Endothelial cell of umbilical vein (primary cell): ENCODE data around the gene PLXNC1. TPM values are rescaled to one million over a fixed set of nuclear protein-coding genes. Genes with fewer than 3 reads are reported as not detected.

Experiments used
- BruUV-seq: library from RNA; stranded (reverse); fragments of 400-500 nt; replicated peaks from 2 replicates; lab custom pipeline; 2021; lab: Mats Ljungman, UMichigan
- CTCF ChIA-PET: fragments of 300-600, 350-600 bp; sonication (Branson Sonifier 250); formaldehyde crosslinking; loops from one replicate; lab custom pipeline; 2021; ENCODE audit warnings: antibody characterized with exemption, inconsistent platforms; lab: Charles Lee
- POLR2A ChIA-PET: fragments of 300-600, 350-600 bp; sonication (Branson Sonifier 250); formaldehyde crosslinking; loops from one replicate; lab custom pipeline; 2021; ENCODE audit warnings: antibody characterized with exemption, inconsistent platforms; lab: Charles Lee
- DNase-seq: peaks from one replicate; pipeline ENCODE4 v3.0.0-alpha.2; 2011; ENCODE audit warnings: low read depth, low spot score
- FAIRE-seq: peaks from 2 replicates; lab custom pipeline; 2011; peaks lifted over from hg19 to GRCh38; lab: Jason Lieb, UNC
- H2AFZ ChIP-seq: 2 replicates; pipeline ENCODE4 v1.6.0; 2012; ENCODE audit warnings: low read depth, low read length, control low read depth, inconsistent platforms
- H3K27ac ChIP-seq: 2 replicates; pipeline ENCODE4 v1.5.1; 2011; ENCODE audit warnings: low read depth, mild to moderate bottlenecking, control low read depth, low read length, moderate library complexity; ENCODE audit not compliant: insufficient read depth
- H3K27me3 ChIP-seq, 2 experiments: 2 replicates each; pipeline versions ENCODE4 v1.6.0 to v1.6.1; 2011; ENCODE audit warnings: low read length in 2 of 2, mixed read lengths in 1 of 2; ENCODE audit not compliant: control insufficient read depth in 2 of 2, insufficient read depth in 2 of 2
- H3K36me3 ChIP-seq, 2 experiments: 2 replicates in 1 of 2; 3 replicates in 1 of 2; pipeline ENCODE4 v1.5.1; 2011; ENCODE audit warnings: low read length in 2 of 2, mild to moderate bottlenecking in 1 of 2, moderate library complexity in 1 of 2; ENCODE audit not compliant: control insufficient read depth in 2 of 2, insufficient read depth in 2 of 2; ENCODE audit errors: extremely low read depth in 1 of 2
- H3K4me1 ChIP-seq: 3 replicates; pipeline ENCODE4 v1.5.1; 2011; ENCODE audit warnings: mild to moderate bottlenecking, low read length; ENCODE audit not compliant: control insufficient read depth, insufficient read depth; ENCODE audit errors: extremely low read depth
- H3K4me2 ChIP-seq: 2 replicates; pipeline ENCODE4 v1.6.1; 2011; ENCODE audit warnings: low read length, control low read depth, mixed read lengths; ENCODE audit not compliant: insufficient read depth
- H3K4me3 ChIP-seq, 3 experiments: fragments of 200-600 bp in 1 of 3; sonication (generic), shearing (Covaris generic) in 1 of 3; replicated peaks in 1 of 3; 2 replicates each; pipeline ENCODE4 v1.5.1; 2011 to 2016; ENCODE audit warnings: control low read depth in 3 of 3, low read length in 3 of 3, mild to moderate bottlenecking in 2 of 3, inconsistent platforms in 1 of 3, low read depth in 1 of 3, moderate library complexity in 1 of 3; ENCODE audit not compliant: insufficient read depth in 1 of 3
- H3K79me2 ChIP-seq: 2 replicates; pipeline ENCODE4 v1.6.0; 2012; ENCODE audit warnings: low read length, inconsistent platforms; ENCODE audit not compliant: control insufficient read depth, insufficient read depth
- H3K9ac ChIP-seq: replicated peaks from 2 replicates; pipeline ENCODE3; 2011; ENCODE audit warnings: low read length, control low read depth; ENCODE audit not compliant: insufficient read depth; ENCODE audit errors: extremely low read depth
- H3K9me1 ChIP-seq: replicated peaks from 3 replicates; pipeline ENCODE4 v1.6.0; 2011; ENCODE audit warnings: mild to moderate bottlenecking, low read length; ENCODE audit not compliant: control insufficient read depth, insufficient read depth; ENCODE audit errors: extremely low read depth
- H3K9me3 ChIP-seq: replicated peaks from 2 replicates; pipeline ENCODE4 v1.5.1; 2012; ENCODE audit warnings: low read length, inconsistent platforms; ENCODE audit not compliant: control insufficient read depth, insufficient read depth
- H4K20me1 ChIP-seq: replicated peaks from 2 replicates; pipeline ENCODE3; 2011; ENCODE audit warnings: mild to moderate bottlenecking, low read length; ENCODE audit not compliant: control insufficient read depth, insufficient read depth; ENCODE audit errors: extremely low read depth
- EZH2 ChIP-seq: IDR thresholded peaks from 2 replicates; pipeline ENCODE4 v1.6.1; 2012; ENCODE audit warnings: borderline replicate concordance, low read depth, mild to moderate bottlenecking, moderate library complexity, low read length, inconsistent platforms; ENCODE audit not compliant: severe bottlenecking
- FOS ChIP-seq: IDR thresholded peaks from 2 replicates; pipeline ENCODE4 v1.6.1; 2011; ENCODE audit warnings: mild to moderate bottlenecking, low read length, moderate library complexity, borderline replicate concordance; ENCODE audit not compliant: insufficient read depth
- JUN ChIP-seq: IDR thresholded peaks from 2 replicates; pipeline ENCODE4 v1.6.1; 2011; ENCODE audit warnings: borderline replicate concordance, low read depth; ENCODE audit not compliant: insufficient read length, insufficient read depth
- MYC ChIP-seq: IDR thresholded peaks from one replicate; pipeline ENCODE4 v1.6.1; 2011; ENCODE audit warnings: mild to moderate bottlenecking, low read depth, low read length
- POLR2A ChIP-seq: IDR thresholded peaks from 2 replicates; pipeline ENCODE4 v1.6.1; 2012; ENCODE audit warnings: low read depth, mild to moderate bottlenecking, control low read depth, low read length
- POLR2AphosphoS5 ChIP-seq: IDR thresholded peaks from 2 replicates; pipeline ENCODE4 v1.6.1; 2012; ENCODE audit warnings: low read depth, mild to moderate bottlenecking, control low read depth, low read length, moderate library complexity; ENCODE audit not compliant: insufficient read depth
- dilution Hi-C: fragments of 300-500 bp; cut with MboI; formaldehyde crosslinking; loops from one replicate; pipeline ENCODE4 v1.15.0; 2019; ENCODE audit warnings: low sequenced_read_pairs; ENCODE audit not compliant: extremely low pct_ligation_motif_present
- intact Hi-C: fragments of 100-400 bp; cut with micrococcal nuclease; formaldehyde crosslinking; loops from one replicate; pipeline ENCODE4 v1.10.0; 2022
- polyA plus RNA-seq, 4 experiments: library from polyadenylated mRNA; depleted of rRNA in 3 of 4; stranded (reverse) in 3 of 4; unstranded in 1 of 4; fragments of >200 nt; gene quantifications; 2 replicates each; pipeline versions ENCODE4 v1.2.1 to v1.2.3, GENCODE V29; 2011 to 2012; ENCODE audit warnings: missing spikeins in 1 of 4
- total RNA-seq: library from RNA; stranded (reverse); gene quantifications from 2 replicates; pipeline ENCODE4 v1.2.3, GENCODE V29; 2021
- TF ChIP-seq, protein P1 (sequence below): IDR thresholded peaks from 2 replicates; pipeline ENCODE4 v1.6.1; 2011; ENCODE audit not compliant: insufficient read depth, insufficient read length
- TF ChIP-seq, protein P2 (sequence below), 2 donors: IDR thresholded peaks; 1 replicate in 1 of 2; 2 replicates in 1 of 2; pipeline ENCODE4 v1.5.1; 2011; ENCODE audit warnings: low read length in 2 of 2, mild to moderate bottlenecking in 2 of 2, moderate library complexity in 2 of 2, control low read depth in 1 of 2, inconsistent platforms in 1 of 2, low read depth in 1 of 2; ENCODE audit not compliant: insufficient read depth in 1 of 2; ENCODE audit errors: extremely low read depth in 1 of 2

Gene PLXNC1
- total and polyA plus RNA-seq, 2 donors (not counting 3 experiments of a cell fraction or from before 2014, with no cell fraction given) = 0.04 TPM; not detected in 1

DNA sequence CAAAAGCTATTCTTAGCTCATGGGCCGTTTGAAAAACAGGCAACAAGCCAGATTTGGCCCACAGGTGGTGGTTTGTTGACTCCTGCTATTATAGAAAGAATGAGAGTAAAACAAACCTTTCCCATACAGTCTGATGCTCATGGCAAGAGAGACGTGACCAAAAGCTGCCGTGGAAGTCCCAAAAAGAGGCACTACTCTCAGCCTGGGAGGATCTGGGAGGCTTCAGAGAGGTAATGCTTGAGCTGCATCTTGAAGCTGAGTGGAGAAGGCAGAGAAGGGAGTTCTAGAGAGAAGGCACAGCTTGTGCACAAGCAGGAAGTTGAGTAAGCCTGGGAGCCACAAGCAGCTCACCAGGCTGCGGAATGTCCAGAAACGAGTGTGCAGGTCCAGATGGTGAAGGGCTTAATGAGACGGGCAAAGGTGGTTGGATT, 9.6 kb downstream of the PLXNC1 start:
- no peaks in the 10 kb centered on the region for H4K20me1 ChIP-seq
- H3K4me1 ChIP-seq = no peaks in the 10 kb centered on the region
- BruUV-seq = no TSS peak
- no peaks in the 10 kb centered on the region for H3K9me1 ChIP-seq
- no peak overlapping the region for H3K27ac ChIP-seq
- POLR2A ChIA-PET = no interaction called here
- H3K79me2 ChIP-seq = no peaks in the 10 kb centered on the region
- no peak overlapping the region for H3K9ac ChIP-seq
- dilution Hi-C loops = no loop called here
- H2AFZ ChIP-seq = no peak overlapping the region
- H3K9me3 ChIP-seq = no peaks in the 10 kb centered on the region
- FAIRE-seq (no peak), DNase-seq (no peak)
- no peak overlapping the region for H3K4me3 ChIP-seq
- CTCF ChIA-PET = interaction anchor here (0.8 kb wide), 1 partner anchor 10 kb away, joined by 3 read pairs; no protein-coding TSS in a partner anchor
- peaks cover 5 to 7% of the 10 kb centered on the region in 2 experiments for H3K27me3 ChIP-seq
- no peak overlapping the region for H3K4me2 ChIP-seq
- TF ChIP-seq, protein P1, sequence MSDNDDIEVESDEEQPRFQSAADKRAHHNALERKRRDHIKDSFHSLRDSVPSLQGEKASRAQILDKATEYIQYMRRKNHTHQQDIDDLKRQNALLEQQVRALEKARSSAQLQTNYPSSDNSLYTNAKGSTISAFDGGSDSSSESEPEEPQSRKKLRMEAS = no peak
- TF ChIP-seq EZH2 (no peak), JUN (no peak), MYC (no peak), FOS (no peak), POLR2AphosphoS5 (no peak), POLR2A (no peak)
- TF ChIP-seq, protein P2, sequence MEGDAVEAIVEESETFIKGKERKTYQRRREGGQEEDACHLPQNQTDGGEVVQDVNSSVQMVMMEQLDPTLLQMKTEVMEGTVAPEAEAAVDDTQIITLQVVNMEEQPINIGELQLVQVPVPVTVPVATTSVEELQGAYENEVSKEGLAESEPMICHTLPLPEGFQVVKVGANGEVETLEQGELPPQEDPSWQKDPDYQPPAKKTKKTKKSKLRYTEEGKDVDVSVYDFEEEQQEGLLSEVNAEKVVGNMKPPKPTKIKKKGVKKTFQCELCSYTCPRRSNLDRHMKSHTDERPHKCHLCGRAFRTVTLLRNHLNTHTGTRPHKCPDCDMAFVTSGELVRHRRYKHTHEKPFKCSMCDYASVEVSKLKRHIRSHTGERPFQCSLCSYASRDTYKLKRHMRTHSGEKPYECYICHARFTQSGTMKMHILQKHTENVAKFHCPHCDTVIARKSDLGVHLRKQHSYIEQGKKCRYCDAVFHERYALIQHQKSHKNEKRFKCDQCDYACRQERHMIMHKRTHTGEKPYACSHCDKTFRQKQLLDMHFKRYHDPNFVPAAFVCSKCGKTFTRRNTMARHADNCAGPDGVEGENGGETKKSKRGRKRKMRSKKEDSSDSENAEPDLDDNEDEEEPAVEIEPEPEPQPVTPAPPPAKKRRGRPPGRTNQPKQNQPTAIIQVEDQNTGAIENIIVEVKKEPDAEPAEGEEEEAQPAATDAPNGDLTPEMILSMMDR (IDR thresholded peaks at IDR 0.05; ENCODE audit: extremely low read depth in 1 of 2, insufficient read depth in 1 of 2, low read depth in 1 of 2, low read length in 2 of 2) = no peak
- no peaks in the 10 kb centered on the region for H3K36me3 ChIP-seq
- intact Hi-C loops = no loop called here
